ENCODE measurements around the gene PTH2R.

Gene PTH2R

GRCh38 chr2:208361077-208361441, 45.5 kb upstream of the PTH2R start:
- no peak for DNase-seq (ENCODE audit: low read depth in 1 of 2, low spot score in 1 of 2)
- peak overlapping the region; percentile 94; the same call in 1 of the 2 replicates for H3K27ac ChIP-seq (replicated peaks)

DNA sequence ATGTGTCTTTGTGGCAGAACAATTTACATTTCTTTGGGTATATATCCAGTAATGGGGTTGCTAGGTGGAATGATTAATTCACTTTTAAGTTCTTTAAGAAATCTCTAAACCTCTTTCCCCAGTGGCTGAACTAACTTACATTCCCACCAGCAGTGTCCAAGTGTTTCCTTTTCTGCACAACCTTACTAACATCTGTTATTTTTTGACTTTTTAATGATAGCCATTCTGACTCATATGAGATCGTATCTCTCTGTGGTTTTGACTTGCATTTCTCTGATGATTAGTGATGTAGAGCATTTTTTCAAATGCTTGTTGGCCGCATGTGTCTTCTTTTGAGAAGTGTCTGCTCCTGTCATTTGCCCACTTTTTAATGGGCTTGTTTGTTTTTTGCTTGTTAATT, 43.1 kb upstream of the PTH2R start:
- no peak overlapping the region for H3K4me3 ChIP-seq (replicated peaks; ENCODE audit: insufficient read depth, low read length)
- H3K27me3 ChIP-seq (ENCODE audit: insufficient read depth, poor library complexity, severe bottlenecking): no peaks in the 10 kb centered on the region
- TF ChIP-seq CTCF (IDR thresholded peaks at IDR 0.05; ENCODE audit: insufficient read depth, low read length) (no peak), GABPA (IDR thresholded peaks at IDR 0.05; ENCODE audit: low read depth) (no peak), POLR2AphosphoS5 (IDR thresholded peaks at IDR 0.05; ENCODE audit: low read depth) (no peak), SPI1 (IDR thresholded peaks at IDR 0.05; ENCODE audit: borderline replicate concordance, low read depth) (no peak), REST (IDR thresholded peaks at IDR 0.05; ENCODE audit: insufficient replicate concordance, low read depth) (no peak)
- no peak for DNase-seq (ENCODE audit: low read depth in 1 of 2, low spot score in 1 of 2)
- no peak overlapping the region for H3K27ac ChIP-seq (replicated peaks)

More at GRCh38 chr2:208361077-208361441, 45.5 kb upstream of the PTH2R start:
- Histone ChIP-seq H3K27me3 (ENCODE audit: insufficient read depth, poor library complexity, severe bottlenecking) (no peaks in the 10 kb centered on the region), H3K4me3 (replicated peaks; ENCODE audit: insufficient read depth, low read length) (peak overlapping the region; percentile 57)
- TF ChIP-seq REST (IDR thresholded peaks at IDR 0.05; ENCODE audit: insufficient replicate concordance, low read depth): no peak
- TF ChIP-seq CTCF (IDR thresholded peaks at IDR 0.05; ENCODE audit: insufficient read depth, low read length): no peak
- TF ChIP-seq SPI1 (IDR thresholded peaks at IDR 0.05; ENCODE audit: borderline replicate concordance, low read depth): no peak
- TF ChIP-seq POLR2AphosphoS5 (IDR thresholded peaks at IDR 0.05; ENCODE audit: low read depth): no peak
- no peak for TF ChIP-seq GABPA (IDR thresholded peaks at IDR 0.05; ENCODE audit: low read depth)

DNA sequence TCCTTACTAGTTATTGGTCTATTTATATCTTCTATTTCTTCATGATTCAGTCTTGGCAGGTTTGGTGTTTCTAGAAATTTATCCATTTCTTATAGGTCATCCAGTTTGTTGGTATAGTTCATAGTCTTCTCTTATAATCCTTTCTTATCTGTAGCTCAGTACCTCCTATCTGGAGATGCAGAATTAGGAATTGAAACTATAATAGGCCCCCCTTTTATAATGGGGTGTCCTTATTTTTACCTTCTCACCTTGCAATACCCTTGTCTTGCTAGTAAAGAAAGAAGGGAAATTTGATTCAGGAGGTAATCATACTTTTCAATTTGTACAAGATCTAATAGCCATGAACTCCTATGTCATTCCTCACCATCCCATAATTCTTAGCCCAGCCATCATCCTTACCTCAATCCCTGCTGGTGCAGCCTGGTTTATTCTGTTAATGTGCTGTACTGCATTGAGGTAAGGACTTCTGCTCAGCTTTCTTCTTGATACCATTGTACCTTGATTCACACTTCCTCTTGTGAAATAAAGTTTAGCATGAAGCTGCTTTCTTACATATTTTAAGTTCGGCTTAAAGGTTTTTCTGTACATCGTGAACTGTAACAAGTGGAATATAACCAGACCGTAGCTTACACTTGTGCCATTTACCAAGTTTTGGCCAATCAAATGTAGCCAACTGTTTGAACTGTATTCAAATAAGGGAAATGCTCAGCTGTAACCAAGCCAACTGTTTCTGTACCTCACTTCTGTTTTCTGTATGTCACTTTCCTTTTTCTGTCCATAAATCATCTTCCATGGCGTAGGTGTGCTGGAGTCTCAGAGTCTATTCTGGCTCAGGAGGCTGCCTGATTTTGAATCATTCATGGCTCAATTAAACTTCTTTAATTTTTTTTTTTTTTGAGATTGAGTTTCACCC, 40.1 kb upstream of the PTH2R start:
- H3K27me3 ChIP-seq (ENCODE audit: insufficient read depth, poor library complexity, severe bottlenecking): no peaks in the 10 kb centered on the region
- TF ChIP-seq REST (IDR thresholded peaks at IDR 0.05; ENCODE audit: insufficient replicate concordance, low read depth) (no peak), POLR2AphosphoS5 (IDR thresholded peaks at IDR 0.05; ENCODE audit: low read depth) (no peak), SPI1 (IDR thresholded peaks at IDR 0.05; ENCODE audit: borderline replicate concordance, low read depth) (peak; percentile 72; the same call in 1 of the 2 replicates), GABPA (IDR thresholded peaks at IDR 0.05; ENCODE audit: low read depth) (no peak)
- peak overlapping the region; percentile 66 for H3K27ac ChIP-seq (replicated peaks)
- H3K4me3 ChIP-seq (replicated peaks; ENCODE audit: insufficient read depth, low read length): no peak overlapping the region
- DNase-seq (ENCODE audit: low read depth in 1 of 2, low spot score in 1 of 2): peak in 1 of 2 experiments; percentile 46
